BLaER1 (cell line): ENCODE data around the gene S100A16.
"Not testable (repeated sequence)": the region's sequence is repeated elsewhere in the genome, so short reads cannot be mapped to it uniquely, and the experiment has no call there.

Source experiments
- H3K27ac ChIP-seq: shearing (Covaris generic); formaldehyde crosslinking; 2 replicates; pipeline ENCODE4 v1.8.1; 2022
- H3K27me3 ChIP-seq: shearing (Covaris generic); formaldehyde crosslinking; 2 replicates; pipeline ENCODE4 v1.8.1; 2022
- H3K36me3 ChIP-seq: shearing (Covaris generic); formaldehyde crosslinking; 2 replicates; pipeline ENCODE4 v1.8.1; 2022
- H3K4me1 ChIP-seq: shearing (Covaris generic); formaldehyde crosslinking; 2 replicates; pipeline ENCODE4 v1.8.1; 2022
- H3K4me2 ChIP-seq: shearing (Covaris generic); formaldehyde crosslinking; 2 replicates; pipeline ENCODE4 v1.8.1; 2022
- H3K4me3 ChIP-seq: shearing (Covaris generic); formaldehyde crosslinking; 2 replicates; pipeline ENCODE4 v1.8.1; 2022
- H3K9ac ChIP-seq: shearing (Covaris generic); formaldehyde crosslinking; 2 replicates; pipeline ENCODE4 v1.8.1; 2022
- H3K9me3 ChIP-seq: shearing (Covaris generic); formaldehyde crosslinking; 2 replicates; pipeline ENCODE4 v1.8.1; 2022
- H4K20me1 ChIP-seq: shearing (Covaris generic); formaldehyde crosslinking; 2 replicates; pipeline ENCODE4 v1.8.1; 2022
- Cebpa-rat ChIP-seq: shearing (Covaris generic); IDR thresholded peaks from 2 replicates; pipeline ENCODE4 v1.8.1; 2022

The S100A16 gene

GRCh38 chr1:153649863-153650235, 36.9 kb upstream of the S100A16 start:
- TF ChIP-seq Cebpa-rat: no peak
- H3K4me2 ChIP-seq: no peak overlapping the region
- H4K20me1 ChIP-seq: peaks cover 22% of the 10 kb centered on the region; the same call in 1 of the 2 replicates
- H3K27ac ChIP-seq: 0 out of 2 replicates have a peak overlapping the region, but pooled peaks have one; percentile 35
- peaks cover 27% of the 10 kb centered on the region for H3K36me3 ChIP-seq
- no peak overlapping the region for H3K9ac ChIP-seq
- no peaks in the 10 kb centered on the region for H3K9me3 ChIP-seq
- H3K4me1 ChIP-seq: peaks cover 31% of the 10 kb centered on the region
- no peaks in the 10 kb centered on the region for H3K27me3 ChIP-seq
- H3K4me3 ChIP-seq: no peak overlapping the region

- Histone ChIP-seq H3K4me2 (no peak overlapping the region), H3K27ac (peak overlapping the region; percentile 35), H3K4me1 (peaks cover 31% of the 10 kb centered on the region), H3K36me3 (peaks cover 32% of the 10 kb centered on the region), H3K9me3 (no peaks in the 10 kb centered on the region), H3K27me3 (no peaks in the 10 kb centered on the region), H3K9ac (no peak overlapping the region), H3K4me3 (no peak overlapping the region), H4K20me1 (peaks cover 27% of the 10 kb centered on the region; the same call in 1 of the 2 replicates)
- no peak for TF ChIP-seq Cebpa-rat
These were observed 36.4 kb upstream of the S100A16 start for GRCh38 chr1:153649137-153649862.

DNA sequence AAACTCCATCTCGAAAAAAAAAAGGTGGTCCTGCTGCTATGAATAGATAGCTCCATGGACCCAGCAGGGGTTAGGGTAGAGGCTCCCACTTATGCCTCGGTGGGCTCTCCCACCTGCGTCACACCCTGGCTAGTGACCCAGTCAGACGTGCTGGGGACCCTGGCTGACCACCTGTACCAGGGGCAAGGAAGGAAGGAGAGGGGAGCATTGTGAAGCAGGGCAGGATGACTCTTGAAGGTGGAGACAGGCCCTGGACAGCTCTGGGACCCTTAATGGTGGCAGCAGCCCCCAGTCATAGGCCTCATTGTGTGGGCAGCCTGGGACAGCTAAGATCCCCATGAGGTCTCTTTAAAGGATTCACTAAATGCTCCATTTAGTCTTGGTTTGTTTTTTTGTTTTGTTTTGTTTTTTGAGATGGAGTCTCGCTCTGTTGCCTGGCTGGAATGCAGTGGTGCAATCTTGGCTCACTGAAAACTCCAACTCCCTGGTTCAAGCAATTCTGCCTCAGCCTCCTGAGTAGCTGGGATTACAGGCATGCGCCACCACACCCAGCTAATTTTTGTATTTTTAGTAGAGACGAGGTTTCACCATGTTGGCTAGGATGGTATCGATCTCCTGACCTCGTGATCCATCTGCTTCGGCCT, 35.2 kb upstream of the S100A16 start:
- Histone ChIP-seq H3K4me3 (no peak overlapping the region), H3K4me2 (no peak overlapping the region), H3K36me3 (peaks cover 44% of the 10 kb centered on the region), H3K27ac (no peak overlapping the region), H3K9ac (no peak overlapping the region), H4K20me1 (peaks cover 39% of the 10 kb centered on the region), H3K9me3 (no peaks in the 10 kb centered on the region), H3K4me1 (peaks cover 39% of the 10 kb centered on the region), H3K27me3 (no peaks in the 10 kb centered on the region)
- TF ChIP-seq Cebpa-rat: no peak

DNA sequence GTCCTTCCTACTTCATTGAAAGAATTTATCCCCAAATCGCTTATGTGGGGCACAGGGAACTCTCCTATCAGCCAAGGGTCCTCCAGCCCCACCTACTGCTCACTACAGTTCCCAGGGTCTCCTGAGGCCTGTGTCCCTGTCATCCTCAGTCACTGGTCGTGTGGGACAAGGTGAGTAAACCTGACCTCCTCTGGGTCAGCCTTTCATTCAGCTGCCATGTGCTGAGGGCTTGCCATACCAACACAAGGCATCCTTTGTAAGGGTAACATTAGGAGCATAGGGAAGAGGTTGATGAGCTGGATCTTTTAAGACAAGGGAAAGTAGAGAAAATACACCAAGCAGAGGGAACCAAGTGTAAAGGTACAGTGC, 34.4 kb upstream of the S100A16 start:
- H3K9me3 ChIP-seq: no peaks in the 10 kb centered on the region
- H3K36me3 ChIP-seq: peaks cover 52% of the 10 kb centered on the region

DNA sequence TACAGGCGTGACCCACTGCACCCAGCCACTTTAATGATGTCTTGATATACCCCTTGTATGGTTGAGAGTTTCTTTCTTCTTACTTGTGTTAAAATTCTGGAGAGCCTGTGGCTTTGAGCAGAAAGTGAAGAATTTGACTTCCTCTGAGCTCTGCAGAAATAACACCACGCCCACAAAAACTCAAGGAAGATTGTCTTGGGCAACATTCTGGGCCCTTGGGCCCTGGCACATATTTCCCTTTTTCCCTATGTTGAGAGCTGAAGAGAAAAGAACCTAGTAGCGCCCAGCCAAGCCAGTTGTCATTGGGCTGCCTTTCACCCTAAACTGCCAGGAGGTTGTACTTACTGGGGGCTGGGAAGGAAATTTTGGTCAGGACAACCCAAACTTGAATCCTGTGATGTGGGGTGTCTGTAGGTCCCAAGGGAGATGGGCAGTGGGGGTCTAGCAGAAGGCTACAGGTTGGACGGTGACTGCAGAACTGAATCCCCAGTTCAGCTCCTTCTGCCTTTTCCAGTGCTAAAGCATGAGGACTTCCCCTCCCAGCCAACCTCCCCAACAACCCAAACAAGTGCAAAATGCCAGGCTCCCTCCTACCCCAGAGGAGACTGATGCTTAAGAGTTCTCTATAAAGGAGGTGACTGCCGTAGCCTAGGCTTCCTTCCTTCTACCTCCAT, 33.9 kb upstream of the S100A16 start:
- peaks cover 57% of the 10 kb centered on the region for H3K36me3 ChIP-seq
- H3K4me3 ChIP-seq: no peak overlapping the region
- no peaks in the 10 kb centered on the region for H3K9me3 ChIP-seq
- H3K27ac ChIP-seq: no peak overlapping the region
- no peak overlapping the region for H3K9ac ChIP-seq
- H4K20me1 ChIP-seq: peaks cover 52% of the 10 kb centered on the region
- no peak overlapping the region; the same call in 1 of the 2 replicates for H3K4me2 ChIP-seq
- no peak for TF ChIP-seq Cebpa-rat
- H3K27me3 ChIP-seq: no peaks in the 10 kb centered on the region
- H3K4me1 ChIP-seq: peaks cover 41% of the 10 kb centered on the region

More for the DNA sequence above, 34.4 kb upstream of the S100A16 start:
- TF ChIP-seq Cebpa-rat: no peak
- H3K9ac ChIP-seq: no peak overlapping the region
- H3K27ac ChIP-seq: no peak overlapping the region
- H3K27me3 ChIP-seq: no peaks in the 10 kb centered on the region
- peaks cover 41% of the 10 kb centered on the region for H3K4me1 ChIP-seq
- H3K4me3 ChIP-seq: no peak overlapping the region
- H4K20me1 ChIP-seq: peaks cover 47% of the 10 kb centered on the region
- no peak overlapping the region for H3K4me2 ChIP-seq

DNA sequence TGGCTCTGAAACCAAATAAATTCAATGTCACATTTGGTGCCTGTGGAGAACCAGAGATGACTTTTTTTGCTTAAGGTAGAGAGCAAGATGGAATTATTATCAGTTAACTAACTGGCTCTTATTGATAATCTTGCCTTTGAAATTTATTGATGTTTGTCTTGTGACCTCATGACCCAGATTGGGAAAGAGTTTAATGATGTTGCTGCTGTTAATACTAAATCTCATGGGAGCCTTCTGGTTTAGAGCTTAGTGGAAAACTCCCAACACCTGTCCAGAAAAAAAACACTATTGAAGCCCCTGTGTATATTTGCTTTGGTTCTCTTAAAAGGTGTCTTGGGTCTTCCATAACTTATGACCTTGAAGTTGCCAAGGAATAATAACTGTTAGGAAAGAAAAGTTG, 30.9 kb upstream of the S100A16 start:
- peaks cover 87% of the 10 kb centered on the region for H3K36me3 ChIP-seq
- no peak overlapping the region for H3K9ac ChIP-seq
- no peaks in the 10 kb centered on the region for H3K27me3 ChIP-seq
- no peak overlapping the region for H3K27ac ChIP-seq
- no peak overlapping the region for H3K4me3 ChIP-seq
- H3K4me2 ChIP-seq: no peak overlapping the region
- no peaks in the 10 kb centered on the region for H3K9me3 ChIP-seq
- no peak for TF ChIP-seq Cebpa-rat
- peaks cover 71% of the 10 kb centered on the region for H4K20me1 ChIP-seq
- H3K4me1 ChIP-seq: peaks cover 30% of the 10 kb centered on the region

GRCh38 chr1:153643100-153643499, 30.2 kb upstream of the S100A16 start:
- H3K4me3 ChIP-seq: no peak overlapping the region
- H3K4me1 ChIP-seq: peaks cover 27% of the 10 kb centered on the region
- peaks cover 73% of the 10 kb centered on the region for H4K20me1 ChIP-seq
- H3K4me2 ChIP-seq: no peak overlapping the region
- no peak for TF ChIP-seq Cebpa-rat
- peaks cover 94% of the 10 kb centered on the region for H3K36me3 ChIP-seq
- H3K9ac ChIP-seq: no peak overlapping the region
- no peaks in the 10 kb centered on the region for H3K9me3 ChIP-seq
- no peaks in the 10 kb centered on the region for H3K27me3 ChIP-seq
- no peak overlapping the region for H3K27ac ChIP-seq

DNA sequence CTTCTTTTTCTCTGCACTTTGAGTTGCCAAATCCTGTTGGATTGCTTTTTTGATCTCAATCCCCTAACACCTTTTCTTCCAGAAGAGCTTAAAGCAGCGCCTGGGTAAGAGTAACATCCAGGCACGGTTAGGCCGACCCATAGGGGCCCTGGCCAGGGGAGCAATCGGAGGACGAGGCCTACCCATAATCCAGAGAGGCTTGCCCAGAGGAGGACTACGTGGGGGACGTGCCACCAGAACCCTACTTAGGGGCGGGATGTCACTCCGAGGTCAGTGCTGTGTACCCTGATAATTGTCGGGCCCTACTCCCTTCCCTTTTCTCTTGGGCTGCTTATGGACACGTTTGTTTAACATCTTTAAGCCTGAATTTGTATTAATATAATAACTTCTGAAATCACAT, 29.2 kb upstream of the S100A16 start:
- H3K27ac ChIP-seq: no peak overlapping the region
- no peak overlapping the region for H3K4me3 ChIP-seq
- H3K4me1 ChIP-seq: peaks cover 26% of the 10 kb centered on the region
- no peaks in the 10 kb centered on the region for H3K27me3 ChIP-seq
- H3K4me2 ChIP-seq: no peak overlapping the region
- no peaks in the 10 kb centered on the region for H3K9me3 ChIP-seq
- no peak overlapping the region for H3K9ac ChIP-seq
- H4K20me1 ChIP-seq: peaks cover 81% of the 10 kb centered on the region
- no peak for TF ChIP-seq Cebpa-rat
- peaks cover 100% of the 10 kb centered on the region for H3K36me3 ChIP-seq

DNA sequence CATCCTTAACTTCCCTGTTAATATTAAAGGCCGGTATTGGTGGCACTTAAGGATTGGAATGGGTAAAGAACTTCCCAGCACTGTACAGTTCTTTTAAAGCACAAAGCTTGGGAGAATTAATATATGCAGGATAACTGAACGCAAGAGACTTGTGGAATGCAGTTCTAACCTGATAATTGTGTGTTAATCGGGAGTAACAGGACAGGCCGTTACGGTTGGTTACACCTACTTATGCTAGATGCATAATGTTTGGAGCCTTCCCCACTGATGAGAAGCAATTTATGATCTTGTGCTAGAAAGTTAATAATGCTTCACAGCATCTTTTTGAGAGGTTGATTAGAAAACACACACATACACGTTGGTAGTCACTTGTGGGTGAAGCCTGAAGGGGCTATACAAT, 27.9 kb upstream of the S100A16 start:
- H4K20me1 ChIP-seq: peaks cover 73% of the 10 kb centered on the region
- no peaks in the 10 kb centered on the region for H3K9me3 ChIP-seq
- no peak overlapping the region for H3K4me2 ChIP-seq
- no peak overlapping the region for H3K27ac ChIP-seq
- no peaks in the 10 kb centered on the region for H3K27me3 ChIP-seq
- no peak overlapping the region for H3K4me3 ChIP-seq
- no peak overlapping the region for H3K9ac ChIP-seq
- H3K36me3 ChIP-seq: peaks cover 100% of the 10 kb centered on the region
- H3K4me1 ChIP-seq: peaks cover 29% of the 10 kb centered on the region
- no peak for TF ChIP-seq Cebpa-rat

- H3K4me1 ChIP-seq: peaks cover 35% of the 10 kb centered on the region
- H3K9me3 ChIP-seq, H3K4me2 ChIP-seq, H3K9ac ChIP-seq, H3K27me3 ChIP-seq, H3K27ac ChIP-seq, H3K4me3 ChIP-seq: not testable (repeated sequence)
- H4K20me1 ChIP-seq: peaks cover 73% of the 10 kb centered on the region
- H3K36me3 ChIP-seq: peaks cover 100% of the 10 kb centered on the region
These were observed 27.3 kb upstream of the S100A16 start for GRCh38 chr1:153640213-153640612.
